ENCODE data around the gene CCDC30.

GRCh38 chr1:42453386-42453785, 9.7 kb upstream of the CCDC30 start:
- no peak for TF ChIP-seq CTCF (IDR thresholded peaks at IDR 0.05)
- TF ChIP-seq POLR2A (IDR thresholded peaks at IDR 0.05), result no peak
- no peak for TF ChIP-seq EP300 (IDR thresholded peaks at IDR 0.05)
- no peak for TF ChIP-seq POLR2AphosphoS5 (IDR thresholded peaks at IDR 0.05)
